Testis (tissue), 5 donors: ENCODE measurements around the gene SLC49A3. TPM values are rescaled to one million over a fixed set of nuclear protein-coding genes. Genes with fewer than 3 reads are reported as not detected.
A peak's percentile ranks its signal among the peaks of the same experiment; 100 is the strongest.
"Not testable (repeated sequence)": the region's sequence is repeated elsewhere in the genome, so short reads cannot be mapped to it uniquely, and the experiment has no call there.

Experiments
- DNase-seq: peaks from one replicate; pipeline ENCODE4 v3.0.0-alpha.2; 2019
- H3K27ac ChIP-seq, 2 donors: fragments of 200-600 bp; sonication (generic); one replicate each; pipeline ENCODE4 v1.5.1; 2019
- H3K27me3 ChIP-seq: fragments of 200-600 bp; sonication (generic); one replicate; pipeline ENCODE4 v1.5.1; 2019
- H3K36me3 ChIP-seq: fragments of 200-600 bp; sonication (generic); one replicate; pipeline ENCODE4 v1.5.1; 2017; ENCODE audit warnings: low read depth; ENCODE audit errors: missing control alignments
- H3K4me1 ChIP-seq: fragments of 200-600 bp; sonication (generic); one replicate; pipeline ENCODE4 v1.5.1; 2019
- H3K4me3 ChIP-seq, 2 donors: fragments of 200-600 bp; sonication (generic); one replicate each; pipeline ENCODE4 v1.5.1; 2017 to 2019
- H3K9me3 ChIP-seq: fragments of 200-600 bp; sonication (generic); one replicate; pipeline ENCODE4 v1.5.1; 2017
- CTCF ChIP-seq, 3 experiments: fragments of 450-650 bp in 2 of 3; fragments of 200-600 bp in 1 of 3; sonication (generic) in 1 of 3; IDR thresholded peaks; one replicate each; pipeline ENCODE4 v1.5.1; 2016 to 2019; ENCODE audit warnings: antibody characterized with exemption in 3 of 3, mild to moderate bottlenecking in 2 of 3, moderate library complexity in 1 of 3
- POLR2A ChIP-seq: fragments of 450-650 bp; IDR thresholded peaks from one replicate; pipeline ENCODE4 v1.6.1; 2017; ENCODE audit warnings: antibody characterized with exemption, mild to moderate bottlenecking, moderate library complexity
- WGBS, 2 donors: methylation state at CpG; one replicate each; pipeline ENCODE4 v1.1.5; 2018; 5-methylcytosine and 5-hydroxymethylcytosine counted together
- intact Hi-C: fragments of 100-400 bp; cut with DNase I; formaldehyde crosslinking; loops from one replicate; pipeline ENCODE4 v1.15.1; 2023; ENCODE audit warnings: low total_unique reads
- long read RNA-seq, 2 donors: transcript quantifications; one replicate each; lab custom pipeline, GENCODE V29; 2026
- polyA plus RNA-seq: library from polyadenylated mRNA; stranded (reverse); fragments of 350-450 nt; fragmentation: Illumina TruSeq; extraction: RNeasy Lipid Tissue Mini Kit (QIAGEN cat#74804); gene quantifications from one replicate; pipeline ENCODE4 v1.2.3, GENCODE V29; 2014; ENCODE audit warnings: low read depth, low replicate concordance; ENCODE audit not compliant: insufficient read depth
- total RNA-seq, 2 donors: library from RNA; depleted of rRNA; stranded (reverse); fragments of >200 nt; gene quantifications; one replicate each; pipeline ENCODE4 v1.2.3, GENCODE V29; 2016

SLC49A3 gene
- total RNA-seq = 10 to 100 TPM in 1 of 2 donors, 1 to 10 TPM in 1; 7.3 to 10.1 TPM
- 23.5 TPM for polyA plus RNA-seq
- long read RNA-seq, donor 1 = 0 reads
- long read RNA-seq, donor 2 = 0 reads

- intact Hi-C loops = no loop called here
- no peaks in the 10 kb centered on the region for H3K9me3 ChIP-seq
- no peak for TF ChIP-seq POLR2A
- no peak for TF ChIP-seq CTCF (IDR thresholded peaks at IDR 0.05)
- peak within 1 kb of the TSS in 1 of 2 donors; percentile 56 for H3K27ac ChIP-seq
- no peaks in the 10 kb centered on the region for H3K36me3 ChIP-seq
- no peaks in the 10 kb centered on the region for H3K4me1 ChIP-seq
- H3K4me3 ChIP-seq = peak within 1 kb of the TSS; percentile 36 to 38
- no peak for DNase-seq
- 16 to 28% methylated on average over 5 to 40 of the region's 59 CpGs for WGBS, 2 donors
- H3K27me3 ChIP-seq = no peaks in the 10 kb centered on the region
Observed at GRCh38 chr4:688854-689681, at the start of gene SLC49A3. Gene SLC49A3, minus strand, starts transcription at chr4:689151. Its CDS starts 24 bp downstream, at chr4:689127.

- H3K36me3 ChIP-seq, intact Hi-C loops, DNase-seq, H3K27ac ChIP-seq, H3K9me3 ChIP-seq, H3K4me1 ChIP-seq, H3K4me3 ChIP-seq, H3K27me3 ChIP-seq: not testable (repeated sequence)
- 93 to 94% methylated on average over 13 to 29 of the region's 34 CpGs for WGBS, 2 donors
Observed at GRCh38 chr4:736561-736960, 47.6 kb upstream of the SLC49A3 start.

GRCh38 chr4:735583-735982, 46.6 kb upstream of the SLC49A3 start:
- Histone ChIP-seq H3K4me1 (no peaks in the 10 kb centered on the region), H3K27me3 (no peaks in the 10 kb centered on the region), H3K9me3 (no peaks in the 10 kb centered on the region), H3K4me3 (no peak overlapping the region), H3K27ac (no peak overlapping the region), H3K36me3 (no peaks in the 10 kb centered on the region)
- TF ChIP-seq POLR2A (no peak), CTCF (IDR thresholded peaks at IDR 0.05) (no peak)
- 91 to 93% methylated on average over 8 of the region's 8 CpGs for WGBS, 2 donors
- intact Hi-C loops = no loop called here
- no peak for DNase-seq

GRCh38 chr4:734951-735350, 46.0 kb upstream of the SLC49A3 start:
- H3K4me3 ChIP-seq = no peak overlapping the region
- TF ChIP-seq CTCF (IDR thresholded peaks at IDR 0.05) = no peak
- TF ChIP-seq POLR2A = no peak
- no peaks in the 10 kb centered on the region for H3K36me3 ChIP-seq
- DNase-seq = no peak
- no peak overlapping the region for H3K27ac ChIP-seq
- H3K27me3 ChIP-seq = no peaks in the 10 kb centered on the region
- WGBS, 2 donors = 94 to 100% methylated on average over 5 to 9 of the region's 9 CpGs
- no peaks in the 10 kb centered on the region for H3K9me3 ChIP-seq
- no peaks in the 10 kb centered on the region for H3K4me1 ChIP-seq
- intact Hi-C loops = no loop called here

GRCh38 chr4:734075-734474, 45.1 kb upstream of the SLC49A3 start:
- Histone ChIP-seq H3K4me1 (no peaks in the 10 kb centered on the region), H3K36me3 (no peaks in the 10 kb centered on the region), H3K9me3 (no peaks in the 10 kb centered on the region), H3K4me3 (no peak overlapping the region), H3K27me3 (no peaks in the 10 kb centered on the region), H3K27ac (no peak overlapping the region)
- intact Hi-C loops = no loop called here
- TF ChIP-seq CTCF (IDR thresholded peaks at IDR 0.05) (no peak), POLR2A (no peak)
- 92 to 94% methylated on average over 9 of the region's 9 CpGs for WGBS, 2 donors
- DNase-seq = no peak
